Mesenchymal stem cell (in vitro differentiated cells and primary cell): Measurements from ENCODE around the gene MICALL1.
A peak's percentile ranks its signal among the peaks of the same experiment; 100 is the strongest.

Source experiments
- DNase-seq: peaks from one replicate; pipeline ENCODE4 v3.0.0-alpha.2; 2013
- H2AFZ ChIP-seq: one replicate; pipeline ENCODE4 v1.6.1; 2013; ENCODE audit warnings: low read depth, mild to moderate bottlenecking, control low read depth, inconsistent platforms, low read length, moderate library complexity
- H2AK5ac ChIP-seq: 2 replicates; pipeline ENCODE4 v1.6.1; 2013; ENCODE audit warnings: low read length, moderate library complexity, mild to moderate bottlenecking, inconsistent platforms; ENCODE audit not compliant: severe bottlenecking
- H2BK120ac ChIP-seq: one replicate; pipeline ENCODE4 v1.6.1; 2013; ENCODE audit warnings: low read depth, mild to moderate bottlenecking, inconsistent platforms, low read length, moderate library complexity
- H2BK12ac ChIP-seq, 2 experiments: one replicate each; pipeline ENCODE4 v1.6.1; 2013; ENCODE audit warnings: inconsistent platforms in 2 of 2, low read length in 2 of 2, mild to moderate bottlenecking in 2 of 2, moderate library complexity in 2 of 2, control low read depth in 1 of 2
- H2BK15ac ChIP-seq: one replicate; pipeline ENCODE4 v1.6.1; 2013; ENCODE audit warnings: mild to moderate bottlenecking, low read depth, inconsistent platforms; ENCODE audit not compliant: poor library complexity, severe bottlenecking
- H2BK5ac ChIP-seq: 2 replicates; pipeline ENCODE4 v1.6.1; 2013; ENCODE audit warnings: low read depth, mild to moderate bottlenecking, low read length, control low read depth, inconsistent platforms; ENCODE audit not compliant: poor library complexity, severe bottlenecking
- H3K14ac ChIP-seq, 2 experiments: one replicate each; pipeline ENCODE4 v1.6.1; 2013; ENCODE audit warnings: inconsistent platforms in 2 of 2, low read length in 2 of 2, control low read depth in 1 of 2, mild to moderate bottlenecking in 1 of 2, moderate library complexity in 1 of 2
- H3K18ac ChIP-seq, 2 experiments: one replicate each; pipeline ENCODE4 v1.6.1; 2013; ENCODE audit warnings: inconsistent platforms in 2 of 2, low read length in 2 of 2, control low read depth in 1 of 2, low read depth in 1 of 2, mild to moderate bottlenecking in 1 of 2
- H3K23ac ChIP-seq, 2 experiments: one replicate each; pipeline ENCODE4 v1.6.1; 2013; ENCODE audit warnings: inconsistent platforms in 2 of 2, low read length in 2 of 2, mild to moderate bottlenecking in 2 of 2, moderate library complexity in 2 of 2, control low read depth in 1 of 2
- H3K27ac ChIP-seq: 2 replicates; pipeline ENCODE4 v1.5.1; 2013; ENCODE audit warnings: mild to moderate bottlenecking, moderate library complexity, low read length, control low read depth, inconsistent platforms; ENCODE audit not compliant: poor library complexity, severe bottlenecking
- H3K27me3 ChIP-seq, 2 experiments: 2 replicates each; pipeline versions ENCODE4 v1.6.1 to v1.7.0; 2013; ENCODE audit warnings: low read length in 2 of 2, mild to moderate bottlenecking in 2 of 2, moderate library complexity in 2 of 2, control low read depth in 1 of 2, inconsistent platforms in 1 of 2; ENCODE audit not compliant: control insufficient read depth in 1 of 2, insufficient read depth in 1 of 2
- H3K36me3 ChIP-seq, 2 experiments: 2 replicates each; pipeline versions ENCODE4 v1.6.1 to v1.7.0; 2013; ENCODE audit warnings: low read length in 2 of 2, control low read depth in 1 of 2, inconsistent platforms in 1 of 2, low read depth in 1 of 2, mild to moderate bottlenecking in 1 of 2; ENCODE audit not compliant: insufficient read depth in 2 of 2, control insufficient read depth in 1 of 2
- H3K4ac ChIP-seq, 2 experiments: one replicate each; pipeline ENCODE4 v1.6.1; 2013; ENCODE audit warnings: inconsistent platforms in 2 of 2, low read length in 2 of 2, mild to moderate bottlenecking in 2 of 2, moderate library complexity in 2 of 2, control low read depth in 1 of 2, low read depth in 1 of 2
- H3K4me1 ChIP-seq: 2 replicates; pipeline ENCODE4 v1.6.1; 2013; ENCODE audit warnings: low read depth, low read length, control low read depth; ENCODE audit not compliant: control insufficient read depth, insufficient read depth
- H3K4me2 ChIP-seq: 2 replicates; pipeline ENCODE4 v1.6.1; 2013; ENCODE audit warnings: low read length, mild to moderate bottlenecking, inconsistent platforms; ENCODE audit not compliant: poor library complexity, severe bottlenecking
- H3K4me3 ChIP-seq, 2 experiments: 2 replicates each; pipeline versions ENCODE4 v1.5.1 to v1.7.0; 2013; ENCODE audit warnings: low read length in 2 of 2, mild to moderate bottlenecking in 2 of 2, control low read depth in 1 of 2, low read depth in 1 of 2; ENCODE audit not compliant: insufficient read depth in 1 of 2
- H3K79me1 ChIP-seq: replicated peaks from 2 replicates; pipeline ENCODE4 v1.6.1; 2013; ENCODE audit warnings: mild to moderate bottlenecking, control low read depth, low read length, inconsistent platforms; ENCODE audit not compliant: poor library complexity, severe bottlenecking
- H3K9ac ChIP-seq: 2 replicates; pipeline ENCODE4 v1.7.0; 2013; ENCODE audit warnings: mild to moderate bottlenecking, low read length, moderate library complexity
- H3K9me3 ChIP-seq: 2 replicates; pipeline ENCODE4 v1.7.0; 2013; ENCODE audit warnings: mild to moderate bottlenecking, low read length; ENCODE audit not compliant: control insufficient read depth
- H4K8ac ChIP-seq: one replicate; pipeline ENCODE4 v1.6.1; 2013; ENCODE audit warnings: inconsistent platforms, mild to moderate bottlenecking, low read length, moderate library complexity
- H4K91ac ChIP-seq: one replicate; pipeline ENCODE4 v1.6.1; 2013; ENCODE audit warnings: mild to moderate bottlenecking, low read length, inconsistent platforms
- WGBS: methylation state at CpG from one replicate; pipeline ENCODE4 v1.1.7; 2013; ENCODE audit warnings: mixed read lengths; 5-methylcytosine and 5-hydroxymethylcytosine counted together

The MICALL1 gene

GRCh38 chr22:37865510-37865909 lies 40.6 kb upstream of the MICALL1 start:
- Histone ChIP-seq H3K9me3 (no peaks in the 10 kb centered on the region), H2BK120ac (no peak overlapping the region), H2AFZ (no peak overlapping the region), H3K14ac (no peak overlapping the region), H3K4me3 (no peak overlapping the region), H4K91ac (no peak overlapping the region), H3K79me1 (peaks cover 25% of the 10 kb centered on the region), H2BK12ac (no peak overlapping the region), H3K23ac (no peak overlapping the region), H2BK5ac (no peak overlapping the region), H3K4ac (no peak overlapping the region), H3K9ac (no peak overlapping the region), H2BK15ac (no peak overlapping the region), H3K27me3 (no peaks in the 10 kb centered on the region), H3K36me3 (peaks cover 60 to 85% of the 10 kb centered on the region in 2 experiments), H3K4me2 (no peak overlapping the region), H3K27ac (no peak overlapping the region), H3K4me1 (peaks cover 6% of the 10 kb centered on the region), H2AK5ac (no peak overlapping the region), H3K18ac (no peak overlapping the region), H4K8ac (no peak overlapping the region)
- no peak for DNase-seq
- 92% methylated on average over 6 of the region's 6 CpGs for WGBS

GRCh38 chr22:37870273-37870672 lies 35.8 kb upstream of the MICALL1 start:
- Histone ChIP-seq H3K79me1 (peaks cover 34% of the 10 kb centered on the region), H2BK12ac (no peak overlapping the region), H3K18ac (no peak overlapping the region), H2BK120ac (no peak overlapping the region), H4K91ac (no peak overlapping the region), H3K27me3 (no peaks in the 10 kb centered on the region), H2BK15ac (no peak overlapping the region), H4K8ac (no peak overlapping the region), H3K4me3 (no peak overlapping the region), H3K36me3 (peaks cover 61 to 85% of the 10 kb centered on the region in 2 experiments), H3K4ac (no peak overlapping the region), H2AK5ac (no peak overlapping the region), H3K9me3 (no peaks in the 10 kb centered on the region), H3K4me1 (peaks cover 6% of the 10 kb centered on the region), H2AFZ (no peak overlapping the region), H3K14ac (no peak overlapping the region), H2BK5ac (no peak overlapping the region), H3K27ac (no peak overlapping the region), H3K4me2 (no peak overlapping the region), H3K9ac (no peak overlapping the region), H3K23ac (no peak overlapping the region)
- 62% methylated on average over 6 of the region's 7 CpGs for WGBS
- DNase-seq = peak; percentile 81

DNA sequence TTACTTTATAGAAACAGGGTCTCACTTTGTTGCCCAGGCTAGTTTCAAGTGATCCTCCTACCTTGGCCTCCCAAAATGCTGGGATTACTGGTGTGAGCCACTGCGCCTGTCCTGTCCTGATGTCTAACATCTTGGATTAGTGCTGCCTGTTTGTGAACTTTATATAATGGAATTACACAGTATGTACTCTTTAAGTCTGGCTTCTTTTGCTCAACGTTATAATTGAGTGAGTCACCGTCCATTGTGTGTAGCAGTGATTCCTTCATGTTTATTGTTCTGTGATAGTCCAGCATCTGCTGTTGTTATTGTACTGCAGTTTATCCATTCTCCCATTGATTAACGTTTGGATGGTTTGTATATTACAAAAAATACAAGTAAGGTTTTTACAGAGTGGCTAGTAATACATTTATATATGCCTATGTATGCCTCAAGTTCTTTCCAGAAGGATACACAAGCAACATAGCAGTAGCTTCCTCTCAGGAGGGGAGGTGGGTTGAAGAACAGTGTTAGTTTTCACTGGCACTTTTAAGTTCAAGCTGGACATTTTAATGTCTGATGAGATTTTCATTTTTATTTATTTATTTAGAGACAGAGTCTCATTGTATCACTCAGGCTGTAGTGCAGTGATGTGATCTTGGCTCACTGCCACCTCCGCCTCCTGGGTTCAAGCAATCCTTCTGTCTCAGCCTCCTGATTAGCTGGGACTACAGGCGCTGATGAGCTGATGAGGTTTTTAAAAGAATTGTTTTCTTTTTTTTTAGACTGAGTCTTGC lies 25.2 kb upstream of the MICALL1 start:
- peaks cover 14% of the 10 kb centered on the region for H3K79me1 ChIP-seq
- no peak overlapping the region for H3K27ac ChIP-seq
- no peaks in the 10 kb centered on the region for H3K27me3 ChIP-seq
- no peak overlapping the region for H2BK120ac ChIP-seq
- peak; percentile 55 for DNase-seq
- peak overlapping the region; percentile 53 for H3K9ac ChIP-seq
- no peaks in the 10 kb centered on the region for H3K9me3 ChIP-seq
- peaks cover 2% of the 10 kb centered on the region for H3K4me1 ChIP-seq
- peaks cover 53 to 65% of the 10 kb centered on the region in 2 experiments for H3K36me3 ChIP-seq
- no peak overlapping the region for H3K23ac ChIP-seq
- H3K4me3 ChIP-seq = no peak overlapping the region
- H4K91ac ChIP-seq = no peak overlapping the region
- H4K8ac ChIP-seq = no peak overlapping the region
- H2BK15ac ChIP-seq = no peak overlapping the region
- WGBS = 76% methylated on average over 5 of the region's 6 CpGs
- no peak overlapping the region for H2AK5ac ChIP-seq
- no peak overlapping the region for H2BK5ac ChIP-seq
- no peak overlapping the region for H2BK12ac ChIP-seq
- no peak overlapping the region for H2AFZ ChIP-seq
- no peak overlapping the region for H3K18ac ChIP-seq
- no peak overlapping the region for H3K14ac ChIP-seq
- no peak overlapping the region for H3K4ac ChIP-seq
- H3K4me2 ChIP-seq = no peak overlapping the region

DNA sequence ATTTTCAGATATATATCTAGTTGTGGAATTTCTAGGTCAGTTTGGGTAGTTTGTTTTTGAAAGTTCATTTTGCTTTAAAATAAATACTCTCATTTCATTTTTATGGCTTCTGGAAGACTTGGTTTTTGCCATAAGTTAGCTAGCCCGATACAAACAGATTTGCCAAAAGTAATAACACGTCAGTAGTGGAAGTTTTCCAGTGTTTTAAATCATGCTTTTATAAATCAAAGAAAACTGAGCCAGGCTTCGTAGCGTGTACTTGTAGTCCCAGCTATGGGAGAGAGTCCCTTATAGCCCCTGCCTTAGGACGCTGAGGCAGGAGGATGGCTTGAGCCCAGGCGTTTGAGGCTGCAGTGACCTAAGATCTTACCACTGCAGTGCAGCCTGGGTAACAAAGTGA lies 21.7 kb upstream of the MICALL1 start:
- Histone ChIP-seq H3K23ac (no peak overlapping the region), H3K4ac (no peak overlapping the region), H3K18ac (no peak overlapping the region), H2AFZ (no peak overlapping the region), H3K27ac (no peak overlapping the region), H2BK15ac (no peak overlapping the region), H3K27me3 (no peaks in the 10 kb centered on the region), H3K9me3 (no peaks in the 10 kb centered on the region), H2BK5ac (no peak overlapping the region), H4K91ac (no peak overlapping the region), H2BK120ac (no peak overlapping the region), H3K14ac (no peak overlapping the region), H3K4me2 (no peak overlapping the region), H3K4me3 (peak overlapping the region in 1 of 2 experiments; percentile 0), H3K36me3 (peaks cover 41 to 54% of the 10 kb centered on the region in 2 experiments), H4K8ac (no peak overlapping the region), H3K4me1 (peaks cover 5% of the 10 kb centered on the region), H3K9ac (peak overlapping the region; percentile 71), H3K79me1 (peaks cover 6% of the 10 kb centered on the region), H2AK5ac (no peak overlapping the region), H2BK12ac (no peak overlapping the region)
- 98% methylated on average over 5 of the region's 6 CpGs for WGBS
- DNase-seq = no peak
